ENCODE results near the gene CCL18.
"Not testable (repeated sequence)": the region's sequence is repeated elsewhere in the genome, so short reads cannot be mapped to it uniquely, and the experiment has no call there.

The CCL18 gene

GRCh38 chr17:36104701-36105181 is 40.7 kb downstream of the CCL18 start:
- no peak for FAIRE-seq

- FAIRE-seq: no peak
Observed at GRCh38 chr17:36105781-36106492, 41.9 kb downstream of the CCL18 start.

GRCh38 chr17:36106493-36106835 is 42.4 kb downstream of the CCL18 start:
- no peak for FAIRE-seq

GRCh38 chr17:36107660-36108059 is 43.6 kb downstream of the CCL18 start:
- no peak for FAIRE-seq

DNA sequence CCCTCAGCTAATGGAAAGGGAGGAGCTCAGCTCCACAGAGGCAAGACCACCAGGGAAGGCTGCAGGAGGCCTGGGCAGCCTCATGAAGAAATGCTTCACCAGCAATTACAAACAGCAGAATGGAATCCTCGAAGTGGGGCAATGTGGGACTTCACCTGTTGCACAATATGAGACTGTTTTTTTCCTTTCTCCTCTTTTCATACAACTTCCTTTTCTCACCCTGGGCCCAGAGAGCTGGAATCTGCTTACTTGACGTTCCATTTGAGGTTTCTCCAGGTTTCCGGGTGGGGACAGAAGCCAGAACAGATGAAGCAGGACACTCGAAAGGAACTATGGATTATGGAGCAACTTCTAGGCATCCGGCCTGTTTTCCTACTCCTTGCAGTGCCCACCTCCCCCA is 44.2 kb downstream of the CCL18 start:
- not testable (repeated sequence) for FAIRE-seq

- no peak for FAIRE-seq
Observed at GRCh38 chr17:36111068-36111490, 47.0 kb downstream of the CCL18 start.

DNA sequence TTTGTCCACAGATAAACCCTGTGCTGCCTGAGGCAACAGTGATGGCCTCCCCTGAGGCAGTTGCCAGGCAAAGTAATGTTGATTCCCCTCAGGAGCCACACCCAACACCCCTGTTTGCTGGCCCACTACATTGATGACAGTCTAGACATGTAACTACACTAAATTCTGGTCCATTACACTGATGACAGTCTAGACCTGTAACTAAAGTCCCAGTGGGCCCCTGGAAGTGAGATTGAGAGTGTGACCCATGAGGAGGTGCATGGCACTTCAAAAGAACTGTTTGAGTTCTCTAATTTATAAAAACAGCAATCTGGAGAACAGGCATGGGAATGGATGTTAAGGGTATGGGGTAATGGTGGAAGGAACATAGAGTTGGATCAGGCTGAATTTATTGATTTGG is 48.5 kb downstream of the CCL18 start:
- no peak for FAIRE-seq

DNA sequence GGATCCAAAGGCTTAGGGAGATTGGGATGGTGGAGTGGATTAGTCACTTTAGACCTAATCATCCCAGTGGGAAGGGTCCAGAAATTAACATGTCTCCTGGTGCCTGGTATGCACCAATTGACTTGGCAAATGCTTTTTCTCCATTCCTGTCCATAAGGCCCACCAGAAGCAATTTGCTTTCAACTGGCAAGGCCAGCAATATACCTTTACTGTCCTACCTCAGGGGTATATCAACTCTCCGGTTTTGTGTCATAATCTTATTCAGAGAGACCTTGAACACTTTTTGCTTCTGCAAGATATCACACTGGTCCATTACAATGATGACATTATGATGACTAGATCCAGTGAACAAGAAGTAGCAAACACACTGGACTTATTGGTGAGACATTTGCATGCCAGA is 49.1 kb downstream of the CCL18 start:
- not testable (repeated sequence) for FAIRE-seq

GRCh38 chr17:36114971-36115648 is 51.0 kb downstream of the CCL18 start:
- not testable (repeated sequence) for FAIRE-seq

DNA sequence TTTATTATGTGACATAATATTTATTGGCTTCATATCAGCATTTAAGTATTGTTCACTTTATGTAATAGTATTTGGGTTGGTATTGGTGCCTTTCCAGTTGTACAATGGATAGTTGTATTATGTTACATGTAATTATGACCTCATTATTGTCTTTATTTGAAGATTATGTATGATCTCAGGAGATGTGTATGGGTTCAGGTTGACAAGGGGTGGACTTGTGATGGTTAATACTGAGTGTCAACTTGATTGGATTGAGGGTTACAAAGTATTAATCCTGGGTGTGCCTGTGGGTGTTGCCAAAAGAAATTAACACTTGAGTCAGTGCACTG is 51.5 kb downstream of the CCL18 start:
- FAIRE-seq: not testable (repeated sequence)

- FAIRE-seq: no peak
Observed at GRCh38 chr17:36117505-36118382, 53.7 kb downstream of the CCL18 start.

DNA sequence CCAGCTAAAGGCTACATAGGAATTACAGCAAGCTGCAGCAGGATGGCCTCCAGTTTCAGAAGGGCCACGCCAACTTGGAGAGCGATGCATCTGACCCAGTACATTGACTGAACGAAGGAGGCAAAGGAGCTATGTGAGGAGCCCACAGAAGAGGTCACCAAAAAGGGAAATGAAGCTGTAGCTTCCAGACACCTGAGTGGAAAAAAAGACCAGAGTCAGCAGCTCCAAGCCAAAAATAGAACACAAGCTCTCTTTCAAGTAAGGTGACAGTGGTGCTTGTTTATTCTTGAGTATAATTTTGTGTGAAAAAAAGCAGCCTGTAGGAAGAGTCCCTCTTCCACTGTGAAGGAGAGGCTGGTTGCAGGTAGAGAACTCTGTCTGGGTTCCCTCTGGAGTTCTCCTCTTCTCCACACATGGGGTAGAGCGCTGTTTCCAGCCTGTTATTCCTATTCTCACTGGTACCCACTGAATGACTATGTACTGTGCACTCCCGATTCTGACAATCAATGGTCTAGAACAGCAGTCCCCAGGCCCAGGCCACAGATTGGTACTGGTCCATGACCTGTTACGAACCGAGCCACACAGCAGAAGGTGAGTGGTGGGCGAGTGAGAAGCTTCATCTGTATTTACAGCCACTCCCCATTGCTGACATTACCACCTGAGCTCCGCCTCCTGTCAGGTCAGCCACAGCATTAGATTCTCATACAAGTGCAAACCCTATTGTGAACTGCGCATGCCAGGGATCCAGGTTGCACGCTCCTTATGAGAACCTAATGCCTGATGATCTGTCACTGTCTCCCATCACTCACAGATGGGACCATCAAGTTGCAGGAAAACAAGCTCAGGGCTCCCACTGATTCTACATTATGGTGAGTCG is 54.6 kb downstream of the CCL18 start:
- no peak for FAIRE-seq

- FAIRE-seq: no peak
Observed at GRCh38 chr17:36120221-36120620, 56.1 kb downstream of the CCL18 start.

DNA sequence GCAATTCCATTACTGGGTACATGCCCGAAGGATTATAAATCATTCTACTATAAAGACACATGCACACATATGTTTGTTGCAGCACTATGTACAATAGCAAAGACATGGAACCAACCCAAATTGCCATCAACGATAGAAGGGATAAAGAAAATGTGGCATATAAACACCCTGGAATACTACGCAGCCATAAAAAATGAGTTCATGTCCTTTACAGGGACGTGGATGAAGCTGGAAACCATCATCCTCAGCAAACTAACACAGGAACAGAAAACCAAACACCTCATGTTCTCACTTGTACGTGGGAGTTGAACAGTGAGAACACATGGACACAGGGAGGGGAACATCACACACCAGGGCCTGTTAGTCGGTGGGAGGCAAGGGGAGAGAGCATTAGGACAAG is 57.0 kb downstream of the CCL18 start:
- not testable (repeated sequence) for FAIRE-seq
